H1 (cell line): ENCODE data around the gene UGT1A10. TPM values are rescaled to one million over a fixed set of nuclear protein-coding genes. Genes with fewer than 3 reads are reported as not detected.
A peak's percentile ranks its signal among the peaks of the same experiment; 100 is the strongest.

Source experiments
- CTCF ChIA-PET: fragments of 300-600 bp; sonication (Branson Sonifier 250); formaldehyde crosslinking; loops from one replicate; lab custom pipeline; 2021; ENCODE audit not compliant: partially characterized antibody; lab: Charles Lee
- POLR2A ChIA-PET: fragments of 300-600 bp; sonication (Branson Sonifier 250); formaldehyde crosslinking; loops from one replicate; lab custom pipeline; 2021; ENCODE audit warnings: inconsistent platforms; ENCODE audit not compliant: partially characterized antibody; lab: Charles Lee
- DNase-seq, 2 experiments: peaks; one replicate each; pipeline versions ENCODE4 v3.0.0 to v3.0.0-alpha.2; 2010 to 2022; ENCODE audit warnings: low spot score in 2 of 2, low read depth in 1 of 2, mixed read lengths in 1 of 2
- FAIRE-seq: peaks from 2 replicates; lab custom pipeline; 2011; peaks lifted over from hg19 to GRCh38; lab: Jason Lieb, UNC
- H2AFZ ChIP-seq: 2 replicates; pipeline ENCODE4 v1.8.1; 2012; ENCODE audit warnings: low read length, inconsistent platforms
- H2AK5ac ChIP-seq: 2 replicates; pipeline ENCODE4 v1.6.1; 2013; ENCODE audit warnings: low read depth, low read length
- H2BK120ac ChIP-seq: replicated peaks from 2 replicates; pipeline ENCODE3; 2013; ENCODE audit warnings: low read depth, low read length, inconsistent platforms
- H2BK12ac ChIP-seq: 2 replicates; pipeline ENCODE4 v1.6.1; 2013; ENCODE audit warnings: low read depth, low read length
- H2BK15ac ChIP-seq: 2 replicates; pipeline ENCODE4 v1.6.1; 2013; ENCODE audit warnings: low read length
- H2BK20ac ChIP-seq: 2 replicates; pipeline ENCODE4 v1.6.1; 2013; ENCODE audit warnings: low read length
- H2BK5ac ChIP-seq: 2 replicates; pipeline ENCODE4 v1.6.1; 2013; ENCODE audit warnings: low read depth, low read length
- H3K14ac ChIP-seq: 2 replicates; pipeline ENCODE4 v1.6.1; 2013; ENCODE audit warnings: inconsistent platforms; ENCODE audit not compliant: insufficient read length
- H3K18ac ChIP-seq: 2 replicates; pipeline ENCODE4 v1.6.1; 2013; ENCODE audit warnings: low read length; ENCODE audit errors: extremely low read depth
- H3K23ac ChIP-seq: 2 replicates; pipeline ENCODE4 v1.6.1; 2013; ENCODE audit warnings: inconsistent platforms; ENCODE audit not compliant: insufficient read length
- H3K23me2 ChIP-seq: 2 replicates; pipeline ENCODE4 v1.6.1; 2013; ENCODE audit warnings: low read depth, low read length
- H3K27ac ChIP-seq: 2 replicates; pipeline ENCODE4 v1.6.1; 2011; ENCODE audit warnings: low read depth, low read length, inconsistent platforms
- H3K27me3 ChIP-seq, 4 experiments: replicated peaks in 1 of 4; 1 replicate in 1 of 4; 2 replicates in 3 of 4; pipeline versions ENCODE4 v1.6.1 to v1.8.1; 2011 to 2013; ENCODE audit warnings: low read length in 3 of 4, mild to moderate bottlenecking in 3 of 4, inconsistent platforms in 2 of 4, mixed read lengths in 2 of 4, moderate library complexity in 1 of 4; ENCODE audit not compliant: control insufficient read depth in 3 of 4, insufficient read depth in 3 of 4; ENCODE audit errors: extremely low read depth in 1 of 4
- H3K36me3 ChIP-seq, 4 experiments: 2 replicates each; pipeline versions ENCODE4 v1.6.1 to v1.8.1; 2011 to 2013; ENCODE audit warnings: mild to moderate bottlenecking in 4 of 4, low read length in 3 of 4, moderate library complexity in 2 of 4, control low read depth in 1 of 4, inconsistent platforms in 1 of 4; ENCODE audit not compliant: insufficient read depth in 4 of 4, control insufficient read depth in 2 of 4
- H3K4ac ChIP-seq: replicated peaks from 2 replicates; pipeline ENCODE3; 2013; ENCODE audit warnings: low read length, low read depth, mixed read lengths, inconsistent platforms; ENCODE audit not compliant: insufficient read length
- H3K4me1 ChIP-seq, 4 experiments: replicated peaks in 1 of 4; 1 replicate in 1 of 4; 2 replicates in 3 of 4; pipeline versions ENCODE4 v1.6.1 to v1.8.1; 2011 to 2013; ENCODE audit warnings: low read length in 3 of 4, inconsistent platforms in 2 of 4, mixed read lengths in 1 of 4; ENCODE audit not compliant: insufficient read depth in 4 of 4, control insufficient read depth in 3 of 4
- H3K4me2 ChIP-seq, 2 experiments: 2 replicates each; pipeline versions ENCODE4 v1.6.1 to v1.8.1; 2011 to 2013; ENCODE audit warnings: low read depth in 2 of 2, low read length in 2 of 2, control low read depth in 1 of 2, inconsistent platforms in 1 of 2, mild to moderate bottlenecking in 1 of 2; ENCODE audit not compliant: insufficient read depth in 1 of 2
- H3K4me3 ChIP-seq, 4 experiments: fragments of 200-600, 300-600 bp in 1 of 4; sonication (generic), shearing (Covaris generic), sonication (Bioruptor Twin) in 1 of 4; 2 replicates each; pipeline versions ENCODE4 v1.5.1 to v1.8.1; 2011 to 2016; ENCODE audit warnings: low read length in 4 of 4, low read depth in 3 of 4, control low read depth in 2 of 4, inconsistent platforms in 2 of 4, mild to moderate bottlenecking in 2 of 4, mixed read lengths in 1 of 4, moderate library complexity in 1 of 4; ENCODE audit not compliant: insufficient read depth in 2 of 4; ENCODE audit errors: extremely low read depth in 1 of 4
- H3K56ac ChIP-seq: replicated peaks from 2 replicates; pipeline ENCODE3; 2013; ENCODE audit warnings: low read depth, mild to moderate bottlenecking, mixed read lengths, low read length, inconsistent platforms; ENCODE audit not compliant: insufficient read length
- H3K79me1 ChIP-seq: 2 replicates; pipeline ENCODE4 v1.6.1; 2013; ENCODE audit warnings: low read depth, low read length, control low read depth
- H3K79me2 ChIP-seq, 2 experiments: 2 replicates each; pipeline versions ENCODE4 v1.6.1 to v1.8.1; 2012 to 2013; ENCODE audit warnings: low read length in 2 of 2, mild to moderate bottlenecking in 2 of 2, inconsistent platforms in 1 of 2; ENCODE audit not compliant: insufficient read depth in 2 of 2, control insufficient read depth in 1 of 2
- H3K9ac ChIP-seq, 4 experiments: replicated peaks in 1 of 4; 1 replicate in 1 of 4; 2 replicates in 3 of 4; pipeline versions ENCODE4 v1.6.1 to v1.8.1; 2011 to 2013; ENCODE audit warnings: low read depth in 3 of 4, low read length in 3 of 4, control low read depth in 2 of 4, mild to moderate bottlenecking in 2 of 4, moderate library complexity in 2 of 4, inconsistent platforms in 1 of 4; ENCODE audit errors: extremely low read depth in 1 of 4
- H3K9me3 ChIP-seq, 2 experiments: 2 replicates each; pipeline versions ENCODE4 v1.6.1 to v1.8.1; 2012 to 2013; ENCODE audit warnings: mild to moderate bottlenecking in 2 of 2, moderate library complexity in 2 of 2, control low read depth in 1 of 2, inconsistent platforms in 1 of 2, low read depth in 1 of 2, low read length in 1 of 2, mixed read lengths in 1 of 2; ENCODE audit not compliant: insufficient read depth in 2 of 2
- H4K20me1 ChIP-seq, 2 experiments: replicated peaks in 1 of 2; 2 replicates each; pipeline versions ENCODE3 to v1.8.1; 2011 to 2013; ENCODE audit warnings: inconsistent platforms in 2 of 2, low read length in 2 of 2, mild to moderate bottlenecking in 1 of 2; ENCODE audit not compliant: insufficient read depth in 2 of 2, control insufficient read depth in 1 of 2
- H4K5ac ChIP-seq: 2 replicates; pipeline ENCODE4 v1.6.1; 2013; ENCODE audit warnings: low read length, low read depth, mixed read lengths, inconsistent platforms; ENCODE audit not compliant: insufficient read length
- H4K8ac ChIP-seq: 2 replicates; pipeline ENCODE4 v1.8.0; 2013; ENCODE audit warnings: mild to moderate bottlenecking, moderate library complexity, low read length, inconsistent platforms; ENCODE audit not compliant: insufficient read depth; ENCODE audit errors: extremely low read depth
- H4K91ac ChIP-seq: replicated peaks from 2 replicates; pipeline ENCODE3; 2013; ENCODE audit warnings: low read length, mixed read lengths, inconsistent platforms; ENCODE audit not compliant: insufficient read length
- ATF2 ChIP-seq: IDR thresholded peaks from 2 replicates; pipeline ENCODE4 v1.6.1; 2012; ENCODE audit warnings: low read length, inconsistent platforms
- CHD2 ChIP-seq: IDR thresholded peaks from 2 replicates; pipeline ENCODE4 v1.6.1; 2012; ENCODE audit warnings: low read length, improper control_type of control experiment
- EGR1 ChIP-seq: IDR thresholded peaks from 2 replicates; pipeline ENCODE4 v1.6.1; 2011; ENCODE audit warnings: low read depth, low read length, borderline replicate concordance
- EZH2 ChIP-seq: fragments of 200-600 bp; sonication (generic); IDR thresholded peaks from 2 replicates; pipeline ENCODE4 v1.7.1; 2012; ENCODE audit warnings: low read depth, mild to moderate bottlenecking, moderate library complexity, low read length, inconsistent platforms; ENCODE audit not compliant: severe bottlenecking
- GABPA ChIP-seq: IDR thresholded peaks from 2 replicates; pipeline ENCODE4 v1.6.1; 2011; ENCODE audit warnings: mild to moderate bottlenecking, low read length, moderate library complexity, borderline replicate concordance; ENCODE audit not compliant: insufficient read depth
- HDAC6 ChIP-seq: IDR thresholded peaks from one replicate; pipeline ENCODE4 v1.7.1; 2012; ENCODE audit warnings: low read depth, mild to moderate bottlenecking, inconsistent platforms, low read length, moderate library complexity
- MAFK ChIP-seq: IDR thresholded peaks from 2 replicates; pipeline ENCODE4 v1.6.1; 2012; ENCODE audit warnings: low read depth, mild to moderate bottlenecking, improper control_type of control experiment, low read length
- POU5F1 ChIP-seq: IDR thresholded peaks from 2 replicates; pipeline ENCODE4 v1.6.1; 2011; ENCODE audit warnings: low read depth, mild to moderate bottlenecking, low read length, moderate library complexity
- SAP30 ChIP-seq: fragments of 300-600 bp; sonication (generic); IDR thresholded peaks from 2 replicates; pipeline ENCODE4 v1.7.1; 2012; ENCODE audit warnings: low read length, moderate library complexity, mild to moderate bottlenecking, inconsistent platforms; ENCODE audit not compliant: insufficient read depth, insufficient replicate concordance
- SP1 ChIP-seq: IDR thresholded peaks from 2 replicates; pipeline ENCODE4 v1.6.1; 2011; ENCODE audit warnings: low read depth, low read length
- TAF7 ChIP-seq: optimal IDR thresholded peaks from 2 replicates; pipeline ENCODE3; 2011; ENCODE audit warnings: low read depth, mild to moderate bottlenecking, inconsistent platforms, low read length, moderate library complexity, borderline replicate concordance
- ZNF274 ChIP-seq: IDR thresholded peaks from 2 replicates; pipeline ENCODE4 v1.7.0; 2012; ENCODE audit warnings: low read length, borderline replicate concordance; ENCODE audit errors: extremely low read depth
- WGBS, 2 experiments: shearing (Covaris generic) in 1 of 2; methylation state at CpG; one replicate each; pipeline versions ENCODE4 v1.1.6 to v1.1.7; 2013 to 2015; ENCODE audit warnings: low lambda C conversion rate in 2 of 2, mixed read lengths in 2 of 2, inconsistent platforms in 1 of 2, low coverage in 1 of 2, missing lambda C conversion rate in 1 of 2; ENCODE audit not compliant: insufficient replicate concordance in 2 of 2, insufficient coverage in 1 of 2, insufficient read length in 1 of 2; ENCODE audit errors: extremely low coverage in 1 of 2, missing lambda C conversion rate in 1 of 2; 5-methylcytosine and 5-hydroxymethylcytosine counted together
- polyA plus RNA-seq, 7 experiments: library from polyadenylated mRNA; depleted of rRNA in 3 of 7; stranded (reverse) in 5 of 7; unstranded in 2 of 7; fragments of >200 nt in 5 of 7; fragments of 200-250 nt in 2 of 7; gene quantifications; 1 replicate in 5 of 7; 2 replicates in 1 of 7; 4 replicates in 1 of 7; pipeline versions ENCODE4 v1.2.1 to v1.2.3, GENCODE V29; 2011 to 2013; ENCODE audit warnings: missing spikeins in 2 of 7, mixed read lengths in 2 of 7
- total RNA-seq: library from RNA; stranded (reverse); fragmentation: NEBNext Ultra II Directional; extraction: Animal tissue kit (Norgen Biotek cat#: 25700); gene quantifications from 2 replicates; pipeline ENCODE4 v1.2.1, GENCODE V29; 2021

Gene UGT1A10
- total and polyA plus RNA-seq, 2 of the 8 experiments (the other 6 are each of a cell fraction or from before 2014, with no cell fraction given): not detected

DNA sequence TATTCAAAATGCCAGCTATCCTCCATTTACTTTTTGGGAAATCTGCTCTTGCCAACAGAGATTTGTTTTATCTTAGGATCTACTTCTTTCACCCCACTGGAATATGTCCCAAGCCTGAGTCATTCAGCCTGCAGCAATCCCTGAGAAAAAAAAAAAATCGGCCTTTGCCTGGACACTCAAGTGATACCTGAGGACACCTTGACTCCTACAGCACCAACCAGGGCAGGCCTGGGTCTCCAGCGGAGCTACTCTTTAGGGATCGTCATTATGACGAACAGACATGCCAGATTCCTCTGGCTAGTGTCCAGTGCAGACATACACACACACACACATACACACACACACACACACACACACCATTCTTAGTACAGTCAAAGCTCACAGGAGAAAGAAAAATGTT is 54.2 kb downstream of the UGT1A10 start:
- Histone ChIP-seq H4K5ac (no peak overlapping the region), H2BK5ac (no peak overlapping the region), H3K4me3 (no peak overlapping the region), H4K8ac (no peak overlapping the region), H2AK5ac (no peak overlapping the region), H3K36me3 (no peaks in the 10 kb centered on the region), H3K4me2 (no peak overlapping the region), H3K79me2 (no peaks in the 10 kb centered on the region), H3K4me1 (peaks cover 0 to 8% (median 2%) of the 10 kb centered on the region in 4 experiments; a peak in 1 of 7 replicates), H3K23me2 (peaks cover 2% of the 10 kb centered on the region; the same call in 1 of the 2 replicates), H2BK15ac (no peak overlapping the region), H3K23ac (no peak overlapping the region), H2BK20ac (no peak overlapping the region), H3K79me1 (no peaks in the 10 kb centered on the region), H3K18ac (no peak overlapping the region), H3K27ac (no peak overlapping the region), H3K4ac (no peak overlapping the region), H3K9ac (no peak overlapping the region), H4K91ac (no peak overlapping the region), H3K27me3 (no peaks in the 10 kb centered on the region), H2BK120ac (no peak overlapping the region), H3K9me3 (peaks cover 0 to 2% of the 10 kb centered on the region in 2 experiments; a peak in 1 of 4 replicates), H4K20me1 (no peaks in the 10 kb centered on the region), H2AFZ (no peak overlapping the region), H3K56ac (no peak overlapping the region), H3K14ac (no peak overlapping the region), H2BK12ac (0 out of 2 replicates have a peak overlapping the region, but pooled peaks have one; percentile 50)
- no peak for DNase-seq
- CTCF ChIA-PET: interaction anchor here (1.1 to 2.7 kb wide), 2 partner anchors 9 to 21 kb away, joined by 3 to 19 read pairs; no protein-coding TSS in a partner anchor
- WGBS, 2 experiments: 95% methylated on average over 4 of the region's 4 CpGs; no CpG with 5 or more reads in 1 of the 2 experiments
- no peak for FAIRE-seq
- POLR2A ChIA-PET: interaction anchor here (0.6 kb wide), 1 partner anchor 159 kb away, joined by 5 read pairs; no protein-coding TSS in a partner anchor
- TF ChIP-seq HDAC6 (no peak), TAF7 (no peak), SAP30 (no peak), EGR1 (no peak), SP1 (no peak), CHD2 (no peak), ZNF274 (no peak), ATF2 (no peak), GABPA (no peak), POU5F1 (no peak), EZH2 (no peak), MAFK (no peak)
